ENCODE results near the gene UST.
A peak's percentile ranks its signal among the peaks of the same experiment; 100 is the strongest.

The UST gene

GRCh38 chr6:148746363-148747144, at the start of gene UST:
Gene UST, plus strand, starts transcription at chr6:148747030. Its CDS starts 401 bp downstream, at chr6:148747431.
- DNase-seq (ENCODE audit: low spot score), result peak; percentile 82

DNA sequence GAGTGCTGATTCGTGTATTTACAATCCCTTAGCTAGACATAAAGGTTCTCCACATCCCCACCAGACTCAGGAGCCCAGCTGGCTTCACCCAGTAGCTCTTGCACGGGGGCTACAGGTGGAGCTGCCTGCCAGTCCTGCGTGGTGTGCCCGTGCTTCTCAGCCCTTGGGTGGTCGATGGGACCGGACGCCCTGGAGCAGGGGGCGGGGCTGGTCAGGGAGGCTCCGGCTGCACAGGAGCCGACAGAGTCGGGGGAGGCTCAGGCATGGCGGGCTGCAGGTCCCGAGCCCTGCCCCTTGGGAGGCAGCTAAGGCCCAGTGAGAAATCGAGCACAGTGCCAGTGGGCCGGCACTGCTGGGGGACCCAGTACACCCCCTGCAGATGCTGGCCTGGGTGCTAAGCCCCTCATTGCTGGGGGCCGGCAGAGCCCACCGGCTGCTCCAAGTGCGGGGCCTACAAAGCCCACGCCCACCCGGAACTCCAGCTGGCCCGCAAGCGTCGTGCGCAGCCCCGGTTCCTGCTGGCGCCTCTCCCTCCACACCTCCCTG, 48.9 kb upstream of the UST start:
- DNase-seq (ENCODE audit: low spot score), result no peak

DNA sequence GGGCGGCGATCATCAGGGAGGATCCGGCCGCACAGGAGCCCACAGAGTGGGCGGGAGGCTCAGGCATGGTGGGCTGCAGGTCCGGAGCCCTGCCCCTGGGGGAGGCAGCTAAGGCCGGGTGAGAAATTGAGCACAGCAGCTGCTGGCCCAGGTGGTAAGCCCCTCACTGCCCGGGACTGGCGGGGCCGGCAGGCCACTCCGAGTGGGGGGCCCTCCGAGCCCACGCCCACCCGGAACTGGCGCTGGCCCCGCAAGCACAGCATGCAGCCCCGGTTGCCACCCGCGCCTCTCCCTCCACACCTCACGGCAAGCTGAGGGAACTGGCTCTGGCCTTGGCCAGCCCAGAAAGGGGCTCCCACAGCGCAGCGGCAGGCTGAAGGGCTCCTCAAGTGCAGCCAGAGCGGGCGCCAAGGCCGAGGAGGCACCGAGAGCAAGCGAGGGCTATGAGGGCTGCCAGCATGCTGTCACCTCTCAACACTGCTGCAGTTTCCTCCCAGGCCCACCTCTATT, 48.1 kb upstream of the UST start:
- no peak for DNase-seq (ENCODE audit: low spot score)

DNA sequence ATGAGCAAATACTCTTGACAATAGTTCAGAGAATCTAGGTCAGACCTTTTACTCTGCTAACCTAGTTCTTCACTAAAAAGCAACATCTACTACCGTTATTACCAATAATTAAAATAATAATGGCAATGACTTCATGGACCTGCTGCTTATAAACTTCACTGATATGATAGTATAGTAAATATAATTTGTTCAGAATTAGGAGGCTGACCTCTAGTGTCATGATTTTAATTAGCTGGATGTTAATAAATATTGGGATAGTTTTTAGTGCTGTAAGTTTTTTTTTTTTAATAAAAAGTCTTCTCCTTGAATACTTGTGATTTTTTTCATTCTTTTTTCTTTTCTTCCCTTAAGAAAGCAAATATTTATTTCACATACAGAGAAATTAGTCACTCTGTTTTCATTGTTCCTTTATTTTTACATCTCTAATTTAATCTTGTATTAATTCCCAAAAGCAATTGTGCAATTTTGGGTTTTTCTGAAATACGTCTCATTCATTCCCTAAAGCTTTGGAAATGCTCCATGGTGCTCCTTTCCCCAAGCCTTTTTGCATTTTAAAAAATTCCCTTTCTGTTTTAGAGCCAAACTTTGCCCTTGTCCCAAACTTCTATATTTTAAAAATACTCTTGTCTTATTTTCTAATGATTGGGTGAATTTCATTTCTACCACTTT, 46.6 kb upstream of the UST start:
- DNase-seq (ENCODE audit: low spot score), result no peak

DNA sequence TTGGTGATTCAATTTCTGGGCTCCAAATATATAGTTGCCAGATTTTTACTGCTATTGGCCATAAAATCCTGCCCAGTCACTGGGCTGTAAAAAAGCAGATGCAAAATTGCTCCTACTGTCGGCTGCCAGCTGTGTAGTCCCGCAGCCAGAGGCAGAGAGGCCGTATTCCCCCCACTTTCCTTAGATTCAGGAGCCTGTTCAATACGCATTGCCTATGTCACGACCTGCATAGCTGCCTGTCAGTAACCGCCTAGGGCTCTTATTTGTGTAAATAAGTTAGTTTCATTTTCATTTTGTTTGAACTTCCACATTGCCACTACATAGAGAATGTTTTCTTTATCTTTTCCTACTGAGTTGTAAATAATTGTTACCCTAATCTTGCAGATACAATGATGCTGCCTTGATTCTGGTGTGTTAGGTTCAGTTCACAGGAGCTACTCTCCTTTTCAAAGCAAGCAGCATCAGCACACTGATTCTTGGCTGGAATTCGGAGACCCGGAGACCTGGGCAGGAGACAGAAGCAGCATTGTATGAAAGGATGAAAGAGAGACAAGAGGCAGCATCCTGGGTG, 46.0 kb upstream of the UST start:
- peak; percentile 52 for DNase-seq (ENCODE audit: low spot score)

GRCh38 chr6:148701375-148701774, 45.5 kb upstream of the UST start:
- DNase-seq (ENCODE audit: low spot score), result no peak

GRCh38 chr6:148703900-148704299, 42.9 kb upstream of the UST start:
- no peak for DNase-seq (ENCODE audit: low spot score)

GRCh38 chr6:148704400-148705246, 42.2 kb upstream of the UST start:
- DNase-seq (ENCODE audit: low spot score), result no peak

DNA sequence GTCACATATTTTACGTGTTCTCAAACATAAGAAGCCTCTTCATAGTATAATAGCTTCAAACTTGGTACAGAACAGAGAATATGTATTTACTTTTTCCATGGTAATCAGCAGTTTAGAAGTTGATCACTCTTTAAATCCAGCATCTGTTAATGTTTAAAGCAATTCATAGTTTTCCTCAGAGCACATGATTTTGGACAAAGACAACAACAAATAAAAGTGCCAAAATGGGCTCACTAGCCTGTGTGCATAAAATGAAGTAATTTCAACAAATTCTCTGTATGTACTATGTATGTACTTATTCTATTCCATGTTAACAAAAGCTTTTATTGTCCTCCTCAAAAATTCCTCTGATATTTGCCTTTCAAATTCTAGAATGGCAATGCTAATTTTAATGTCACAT, 38.1 kb upstream of the UST start:
- DNase-seq (ENCODE audit: low spot score), result no peak

- no peak for DNase-seq (ENCODE audit: low spot score)
Observed at GRCh38 chr6:148709577-148709976, 37.3 kb upstream of the UST start.

DNA sequence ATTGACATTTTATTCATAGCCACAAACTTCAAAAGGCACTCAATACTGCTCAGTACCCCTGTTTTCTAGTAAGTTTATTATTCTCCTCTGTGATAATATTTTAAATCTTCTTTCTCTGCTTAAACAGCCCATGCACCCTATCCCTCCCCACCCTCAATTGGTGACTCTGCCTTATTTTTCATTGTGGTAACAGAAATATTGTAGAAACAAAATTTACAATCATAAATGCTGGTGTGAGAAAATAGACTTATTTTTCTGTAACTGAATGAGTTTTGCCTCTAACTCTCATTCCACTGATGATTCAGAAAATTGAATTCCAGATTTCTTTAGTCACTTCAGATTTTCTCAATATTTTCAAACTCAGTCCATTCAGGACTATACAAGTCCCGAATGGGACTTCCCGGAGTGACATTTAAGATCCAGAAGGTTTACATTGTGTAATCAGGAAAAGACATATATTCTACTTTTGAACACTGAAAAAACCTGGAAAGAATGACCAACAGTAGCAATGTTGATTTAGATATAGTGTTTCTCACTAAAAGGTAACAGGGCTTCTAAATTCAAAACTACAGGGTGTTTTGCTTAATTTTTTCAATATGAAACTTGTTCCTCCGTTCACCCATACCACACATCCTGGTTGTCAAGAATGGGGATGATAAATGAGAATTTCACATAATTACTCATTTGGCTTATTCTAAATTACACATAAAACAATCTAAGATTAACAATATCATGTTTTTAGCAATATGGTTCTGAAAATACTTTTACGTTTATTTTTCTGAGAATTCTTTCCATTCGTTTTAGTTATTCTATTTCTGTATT, 34.8 kb upstream of the UST start:
- DNase-seq (ENCODE audit: low spot score), result peak; percentile 20

DNA sequence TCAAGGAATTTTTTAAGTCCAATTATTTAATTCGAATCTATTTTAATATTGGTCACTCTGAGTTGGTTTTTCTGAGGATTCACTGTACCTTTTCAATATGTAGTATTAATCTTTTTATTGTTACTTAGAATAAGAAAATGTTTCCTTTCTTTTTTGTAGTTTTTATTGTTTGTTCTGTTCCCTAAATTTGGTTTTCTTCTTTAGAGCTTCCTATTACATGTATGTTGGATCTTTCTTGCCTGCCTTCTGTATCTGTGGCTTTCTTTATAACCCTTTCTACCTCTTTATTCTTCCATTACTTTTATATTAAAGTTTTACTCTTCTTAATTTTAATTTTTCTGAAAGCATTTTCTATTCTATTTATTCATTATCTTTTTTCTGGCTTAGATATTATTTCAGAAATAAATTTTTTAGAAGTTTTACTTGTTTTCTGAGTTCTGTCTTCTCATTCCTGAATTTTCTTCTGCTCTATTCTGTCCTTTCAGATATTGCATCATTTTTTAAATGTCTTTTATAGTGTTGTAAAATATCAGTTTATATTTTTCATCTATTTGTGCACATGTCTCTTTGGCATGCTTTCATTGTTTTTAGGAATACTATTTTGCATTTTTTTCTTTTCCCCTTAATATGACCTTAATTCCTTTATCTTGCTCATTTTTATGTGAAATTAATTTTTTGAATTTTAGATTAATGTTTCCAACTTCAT, 33.6 kb upstream of the UST start:
- DNase-seq (ENCODE audit: low spot score), result no peak

DNA sequence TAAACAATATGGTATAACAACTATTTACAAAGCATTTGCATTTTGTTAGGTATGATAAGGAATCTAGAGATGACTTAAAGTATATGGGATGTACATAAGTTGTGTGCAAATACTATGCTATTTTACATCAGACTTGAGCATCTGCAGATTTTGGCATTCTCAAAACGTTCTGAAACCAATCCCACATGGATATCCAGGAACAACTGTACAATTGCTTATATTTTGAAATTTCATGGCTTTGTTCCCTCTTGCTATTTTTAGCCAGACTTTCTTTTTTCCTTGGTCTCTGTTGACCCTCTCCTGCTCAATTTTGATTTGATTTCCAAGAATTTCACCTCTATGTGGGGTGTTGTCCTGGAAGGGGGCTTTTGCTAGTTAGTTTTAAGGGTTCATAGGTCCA, 32.9 kb upstream of the UST start:
- DNase-seq (ENCODE audit: low spot score), result no peak

DNA sequence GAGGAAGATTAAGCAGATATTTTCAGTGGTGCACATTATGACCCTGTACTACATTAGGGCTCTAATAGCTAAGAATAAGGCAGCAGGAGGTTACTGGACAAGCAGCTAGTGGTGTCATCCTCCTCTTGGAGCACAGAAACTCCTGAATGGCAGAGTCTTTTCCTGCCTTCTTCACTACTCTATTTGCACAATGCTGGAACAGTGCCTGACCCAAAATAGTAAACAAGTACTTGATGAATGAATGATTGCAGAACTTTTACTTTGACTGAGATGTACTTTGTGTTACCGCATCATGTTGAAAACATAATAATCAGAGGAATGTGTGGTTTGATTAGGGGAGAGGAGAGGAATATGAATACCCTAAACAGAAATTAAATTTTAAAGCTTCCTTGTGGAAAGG, 30.0 kb upstream of the UST start:
- no peak for DNase-seq (ENCODE audit: low spot score)

GRCh38 chr6:148720406-148720805, 26.4 kb upstream of the UST start:
- DNase-seq (ENCODE audit: low spot score), result peak; percentile 26

GRCh38 chr6:148720897-148721296, 25.9 kb upstream of the UST start:
- no peak for DNase-seq (ENCODE audit: low spot score)

GRCh38 chr6:148723484-148723883, 23.3 kb upstream of the UST start:
- DNase-seq (ENCODE audit: low spot score), result peak; percentile 63

GRCh38 chr6:148724428-148724827, 22.4 kb upstream of the UST start:
- DNase-seq (ENCODE audit: low spot score), result no peak

DNA sequence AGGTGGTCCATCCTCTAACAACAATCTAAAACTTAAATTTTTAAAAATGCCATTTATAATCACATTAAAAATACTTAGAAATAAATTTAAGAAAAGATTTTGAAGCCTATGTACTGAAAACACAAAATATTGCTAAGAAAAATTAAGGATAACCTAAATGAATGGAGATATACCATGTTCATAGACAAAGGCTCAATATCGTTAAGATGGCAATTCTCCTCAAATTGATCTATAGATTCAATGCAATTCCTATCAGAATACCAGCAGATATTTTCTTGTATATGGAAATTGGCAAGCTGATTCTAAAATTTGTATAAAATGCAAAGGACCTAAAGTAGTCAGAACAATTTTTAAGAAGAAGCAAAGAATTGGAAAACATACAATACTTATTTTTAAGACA, 19.7 kb upstream of the UST start:
- no peak for DNase-seq (ENCODE audit: low spot score)

DNA sequence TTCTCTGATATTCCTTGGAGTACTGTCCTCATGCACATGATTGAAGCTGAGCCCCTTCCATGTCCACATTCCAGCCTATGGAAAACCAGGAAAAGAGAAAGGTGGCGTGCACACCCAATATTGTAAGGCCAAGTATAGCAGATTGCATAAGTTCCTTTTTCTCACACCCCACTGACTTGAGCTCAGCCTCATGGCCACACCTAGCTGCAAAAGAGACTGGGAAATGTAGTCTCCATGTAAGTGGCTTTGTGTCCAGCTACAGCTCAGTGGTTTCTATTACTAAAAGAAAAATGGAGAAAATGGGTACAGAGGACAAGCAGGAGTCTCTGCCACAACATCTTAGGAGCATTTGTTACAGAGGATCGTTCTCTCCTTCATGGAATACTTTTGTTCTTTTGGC, 10.8 kb upstream of the UST start:
- DNase-seq (ENCODE audit: low spot score), result no peak
